SK-N-SH (cell line): ENCODE data around the gene SIRPA. TPM values are rescaled to one million over a fixed set of nuclear protein-coding genes. Genes with fewer than 3 reads are reported as not detected.

Experiments used
- CTCF ChIA-PET: fragments of 300-600, 350-600 bp; formaldehyde crosslinking; extraction: SDS; loops from one replicate; lab custom pipeline; 2021; lab: Yijun Ruan, JAX
- POLR2A ChIA-PET: fragments of 350-600 bp; sonication (Branson Sonifier 250); formaldehyde crosslinking; extraction: SDS; loops from one replicate; lab custom pipeline; 2020; ENCODE audit warnings: antibody characterized with exemption, inconsistent platforms; lab: Yijun Ruan, JAX
- DNase-seq: peaks from one replicate; pipeline ENCODE4 v3.0.0; 2012
- H2AFZ ChIP-seq: fragments of 200-600 bp; sonication (generic); 2 replicates; pipeline ENCODE4 v1.8.1; 2016; ENCODE audit warnings: antibody characterized with exemption, mild to moderate bottlenecking, low read depth
- H3F3A ChIP-seq: fragments of 200-600 bp; sonication (generic); replicated peaks from 2 replicates; pipeline ENCODE3; 2016; ENCODE audit warnings: antibody characterized with exemption, mild to moderate bottlenecking; ENCODE audit not compliant: insufficient read depth
- H3K27ac ChIP-seq, 2 experiments: fragments of 200-500 bp in 1 of 2; fragments of 200-600 bp in 1 of 2; sonication (Bioruptor generic) in 1 of 2; sonication (generic), shearing (Covaris generic) in 1 of 2; 2 replicates each; pipeline versions ENCODE4 v1.5.1 to v1.6.1; 2014 to 2016; ENCODE audit warnings: low read depth in 2 of 2, inconsistent platforms in 1 of 2, low read length in 1 of 2, mild to moderate bottlenecking in 1 of 2, mixed read lengths in 1 of 2
- H3K27me3 ChIP-seq: fragments of 200-600 bp; sonication (generic), shearing (Covaris generic); 2 replicates; pipeline ENCODE4 v1.6.1; 2016; ENCODE audit warnings: mixed run types; ENCODE audit not compliant: insufficient read depth
- H3K36me3 ChIP-seq, 2 experiments: fragments of 200-500 bp in 1 of 2; fragments of 200-600 bp in 1 of 2; sonication (Bioruptor generic) in 1 of 2; sonication (generic) in 1 of 2; replicated peaks in 1 of 2; 2 replicates each; pipeline versions ENCODE3 to v1.5.1; 2014 to 2016; ENCODE audit warnings: low read length in 1 of 2, mild to moderate bottlenecking in 1 of 2; ENCODE audit not compliant: insufficient read depth in 2 of 2, control insufficient read depth in 1 of 2
- H3K4me1 ChIP-seq, 2 experiments: fragments of 200-500 bp in 1 of 2; fragments of 200-600 bp in 1 of 2; sonication (Bioruptor generic) in 1 of 2; sonication (generic), shearing (Covaris generic) in 1 of 2; 2 replicates each; pipeline versions ENCODE4 v1.5.1 to v1.6.1; 2014 to 2016; ENCODE audit warnings: low read depth in 1 of 2, low read length in 1 of 2, mixed run types in 1 of 2; ENCODE audit not compliant: insufficient read depth in 2 of 2, control insufficient read depth in 1 of 2
- H3K4me2 ChIP-seq: fragments of 200-600 bp; sonication (generic), shearing (Covaris generic); 2 replicates; pipeline ENCODE4 v1.6.1; 2017; ENCODE audit warnings: mixed run types
- H3K4me3 ChIP-seq, 2 experiments: fragments of 200-500 bp in 1 of 2; fragments of 200-600 bp in 1 of 2; sonication (Bioruptor generic) in 1 of 2; sonication (generic), shearing (Covaris generic) in 1 of 2; 2 replicates each; pipeline versions ENCODE4 v1.5.1 to v1.8.1; 2014 to 2016; ENCODE audit warnings: low read depth in 2 of 2, inconsistent platforms in 1 of 2, low read length in 1 of 2, mild to moderate bottlenecking in 1 of 2, mixed read lengths in 1 of 2, moderate library complexity in 1 of 2
- H3K79me2 ChIP-seq: fragments of 200-600 bp; sonication (generic); 2 replicates; pipeline ENCODE4 v1.8.1; 2017; ENCODE audit warnings: mild to moderate bottlenecking; ENCODE audit not compliant: insufficient read depth
- H3K9ac ChIP-seq: fragments of 200-600 bp; sonication (generic); 2 replicates; pipeline ENCODE4 v1.6.1; 2017; ENCODE audit warnings: mixed run types
- H3K9me2 ChIP-seq: fragments of 200-600 bp; sonication (generic); 2 replicates; pipeline ENCODE4 v1.6.1; 2017; ENCODE audit warnings: mixed run types
- H3K9me3 ChIP-seq: fragments of 200-600 bp; sonication (generic); 2 replicates; pipeline ENCODE4 v1.6.1; 2017; ENCODE audit warnings: mixed run types, mild to moderate bottlenecking, moderate library complexity
- H4K20me1 ChIP-seq: fragments of 200-600 bp; sonication (generic); 2 replicates; pipeline ENCODE4 v1.6.1; 2017; ENCODE audit warnings: mild to moderate bottlenecking, mixed run types; ENCODE audit not compliant: insufficient read depth
- ELF1 ChIP-seq: IDR thresholded peaks from 2 replicates; pipeline ENCODE4 v1.4.0; 2012
- EP300 ChIP-seq, 2 experiments: IDR thresholded peaks; 2 replicates each; pipeline versions ENCODE4 v1.4.0 to v1.6.1; 2012; ENCODE audit warnings: borderline replicate concordance in 1 of 2, low read depth in 1 of 2, low read length in 1 of 2
- FOXJ3 ChIP-seq: sonication (generic); formaldehyde crosslinking; IDR thresholded peaks from 2 replicates; pipeline ENCODE4 v1.5.1; 2020; ENCODE audit warnings: mild to moderate bottlenecking, missing genetic modification reagents
- GATA2 ChIP-seq: sonication (generic); formaldehyde crosslinking; IDR thresholded peaks from 2 replicates; pipeline ENCODE4 v1.5.0; 2020; ENCODE audit warnings: mild to moderate bottlenecking, missing genetic modification reagents
- POLR2AphosphoS5 ChIP-seq: IDR thresholded peaks from 2 replicates; pipeline ENCODE4 v1.6.1; 2012; ENCODE audit warnings: low read depth, low read length
- RFX5 ChIP-seq: IDR thresholded peaks from 2 replicates; pipeline ENCODE4 v1.6.1; 2012; ENCODE audit warnings: mild to moderate bottlenecking, improper control_type of control experiment, low read length
- SIN3A ChIP-seq: IDR thresholded peaks from 2 replicates; pipeline ENCODE4 v1.6.1; 2012; ENCODE audit warnings: low read depth, mild to moderate bottlenecking, low read length, moderate library complexity, borderline replicate concordance
- WGBS: methylation state at CpG from one replicate; pipeline ENCODE4 v1.1.6; 2017; ENCODE audit warnings: low lambda C conversion rate; 5-methylcytosine and 5-hydroxymethylcytosine counted together
- polyA plus RNA-seq, 3 experiments: library from polyadenylated mRNA; depleted of rRNA; stranded (reverse); fragments of >200 nt; gene quantifications; 2 replicates each; pipeline ENCODE4 v1.2.3, GENCODE V29; 2012
- TF ChIP-seq, protein P1 (sequence below): IDR thresholded peaks from 2 replicates; pipeline ENCODE4 v1.4.0; 2012; ENCODE audit warnings: low read depth, borderline replicate concordance
- TF ChIP-seq, protein P2 (sequence below): IDR thresholded peaks from 2 replicates; pipeline ENCODE4 v1.4.0; 2012; ENCODE audit warnings: low read depth
- TF ChIP-seq, protein P3 (sequence below): fragments of 200-600 bp; sonication (generic); IDR thresholded peaks from 2 replicates; pipeline ENCODE4 v1.6.1; 2017; ENCODE audit warnings: antibody characterized with exemption, mild to moderate bottlenecking, moderate library complexity
- TF ChIP-seq, protein P4 (sequence below): IDR thresholded peaks from 2 replicates; pipeline ENCODE4 v1.4.0; 2012; ENCODE audit warnings: low read depth, borderline replicate concordance
- TF ChIP-seq, protein P5 (sequence below): fragments of 150-350 bp; IDR thresholded peaks from 2 replicates; pipeline ENCODE4 v1.6.1; 2017; ENCODE audit warnings: antibody characterized with exemption, low read length, low read depth, borderline replicate concordance

The SIRPA gene
- polyA plus RNA-seq, 1 of the 3 experiments (the other 2 are of a cell fraction), result 9.1 TPM

DNA sequence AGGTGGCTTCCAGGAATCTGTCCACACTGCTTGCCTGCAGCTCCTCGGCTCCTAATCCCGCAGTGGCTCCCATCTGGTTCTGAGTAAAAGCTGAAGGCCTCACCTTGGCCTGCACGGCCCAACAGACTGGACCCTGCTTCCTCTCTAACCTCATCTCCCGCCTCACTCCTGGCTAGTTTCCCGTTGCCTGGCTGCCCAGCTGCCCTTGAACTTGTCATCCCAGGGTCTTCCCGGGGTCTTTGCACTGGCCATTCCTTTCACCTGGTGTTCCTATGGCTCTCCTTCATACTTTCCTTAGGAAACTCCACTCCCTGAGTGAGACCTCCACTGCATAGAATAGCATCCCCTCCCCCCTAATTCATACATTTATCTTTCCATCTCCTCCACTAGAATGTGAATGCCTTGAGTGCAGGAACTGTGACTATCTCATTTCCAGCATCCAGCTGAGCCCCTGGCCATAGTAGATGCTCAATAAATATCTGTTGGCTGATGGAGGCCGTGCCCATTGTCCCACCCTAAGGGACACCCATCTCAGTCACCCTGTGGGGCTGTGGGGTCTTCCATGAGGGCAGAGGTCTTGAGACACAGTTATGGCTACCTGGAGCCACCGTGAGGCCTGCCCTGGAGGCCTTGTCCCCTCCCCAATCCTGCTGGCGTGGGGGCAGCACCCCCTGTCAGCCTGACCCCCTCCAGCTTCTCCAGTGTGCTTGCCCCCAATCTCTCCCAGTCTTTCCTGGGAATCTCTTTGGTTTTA lies 9.1 kb upstream of the SIRPA start:
- Histone ChIP-seq H3K4me1 (no peaks in the 10 kb centered on the region; a peak in 1 of 4 replicates), H3K4me2 (no peak overlapping the region), H2AFZ (no peak overlapping the region), H3K27me3 (no peaks in the 10 kb centered on the region), H3F3A (no peaks in the 10 kb centered on the region), H4K20me1 (no peaks in the 10 kb centered on the region), H3K27ac (no peak overlapping the region), H3K79me2 (no peaks in the 10 kb centered on the region), H3K36me3 (no peaks in the 10 kb centered on the region), H3K9me2 (no peaks in the 10 kb centered on the region), H3K9me3 (no peaks in the 10 kb centered on the region), H3K9ac (no peak overlapping the region), H3K4me3 (no peak overlapping the region)
- POLR2A ChIA-PET, result no interaction called here
- no peak for DNase-seq
- WGBS, result 89% methylated on average over 9 of the region's 9 CpGs
- CTCF ChIA-PET, result interaction anchor here (1.5 kb wide), 1 partner anchor 84 kb away, joined by 5 read pairs; no protein-coding TSS in a partner anchor
- TF ChIP-seq, protein P1, sequence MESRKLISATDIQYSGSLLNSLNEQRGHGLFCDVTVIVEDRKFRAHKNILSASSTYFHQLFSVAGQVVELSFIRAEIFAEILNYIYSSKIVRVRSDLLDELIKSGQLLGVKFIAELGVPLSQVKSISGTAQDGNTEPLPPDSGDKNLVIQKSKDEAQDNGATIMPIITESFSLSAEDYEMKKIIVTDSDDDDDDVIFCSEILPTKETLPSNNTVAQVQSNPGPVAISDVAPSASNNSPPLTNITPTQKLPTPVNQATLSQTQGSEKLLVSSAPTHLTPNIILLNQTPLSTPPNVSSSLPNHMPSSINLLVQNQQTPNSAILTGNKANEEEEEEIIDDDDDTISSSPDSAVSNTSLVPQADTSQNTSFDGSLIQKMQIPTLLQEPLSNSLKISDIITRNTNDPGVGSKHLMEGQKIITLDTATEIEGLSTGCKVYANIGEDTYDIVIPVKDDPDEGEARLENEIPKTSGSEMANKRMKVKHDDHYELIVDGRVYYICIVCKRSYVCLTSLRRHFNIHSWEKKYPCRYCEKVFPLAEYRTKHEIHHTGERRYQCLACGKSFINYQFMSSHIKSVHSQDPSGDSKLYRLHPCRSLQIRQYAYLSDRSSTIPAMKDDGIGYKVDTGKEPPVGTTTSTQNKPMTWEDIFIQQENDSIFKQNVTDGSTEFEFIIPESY, result no peak
- TF ChIP-seq GATA2, result no peak
- TF ChIP-seq, protein P2, sequence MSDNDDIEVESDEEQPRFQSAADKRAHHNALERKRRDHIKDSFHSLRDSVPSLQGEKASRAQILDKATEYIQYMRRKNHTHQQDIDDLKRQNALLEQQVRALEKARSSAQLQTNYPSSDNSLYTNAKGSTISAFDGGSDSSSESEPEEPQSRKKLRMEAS, result no peak

DNA sequence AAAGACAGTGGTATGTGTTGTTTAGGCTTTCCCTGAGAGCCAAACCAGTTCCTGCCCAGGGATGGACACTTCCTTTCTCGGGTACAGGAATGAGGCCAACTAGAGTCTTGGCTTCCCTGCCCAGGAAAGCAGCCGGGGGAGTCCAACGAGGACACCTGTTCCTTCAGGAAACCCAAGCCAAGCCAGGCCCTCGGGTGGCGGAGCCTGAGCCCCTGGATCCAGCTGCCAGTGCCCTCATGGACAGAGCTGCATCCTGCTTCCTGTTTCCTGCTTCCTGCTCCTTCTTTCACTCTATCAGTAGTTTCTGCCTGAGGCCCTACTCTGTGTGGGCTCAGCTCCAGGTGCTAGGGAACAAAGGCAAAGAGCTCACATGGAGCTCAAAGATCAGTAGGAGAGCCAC lies 7.9 kb upstream of the SIRPA start:
- H3K36me3 ChIP-seq, result no peaks in the 10 kb centered on the region
- no peaks in the 10 kb centered on the region; a peak in 1 of 4 replicates for H3K4me1 ChIP-seq
- no peak overlapping the region for H3K9ac ChIP-seq
- ChIA-PET POLR2A (no interaction called here), CTCF (interaction anchor here (0.7 to 1.7 kb wide), 3 partner anchors 10 to 85 kb away, joined by 3 to 5 read pairs (median 4); no protein-coding TSS in a partner anchor)
- TF ChIP-seq, protein P3, sequence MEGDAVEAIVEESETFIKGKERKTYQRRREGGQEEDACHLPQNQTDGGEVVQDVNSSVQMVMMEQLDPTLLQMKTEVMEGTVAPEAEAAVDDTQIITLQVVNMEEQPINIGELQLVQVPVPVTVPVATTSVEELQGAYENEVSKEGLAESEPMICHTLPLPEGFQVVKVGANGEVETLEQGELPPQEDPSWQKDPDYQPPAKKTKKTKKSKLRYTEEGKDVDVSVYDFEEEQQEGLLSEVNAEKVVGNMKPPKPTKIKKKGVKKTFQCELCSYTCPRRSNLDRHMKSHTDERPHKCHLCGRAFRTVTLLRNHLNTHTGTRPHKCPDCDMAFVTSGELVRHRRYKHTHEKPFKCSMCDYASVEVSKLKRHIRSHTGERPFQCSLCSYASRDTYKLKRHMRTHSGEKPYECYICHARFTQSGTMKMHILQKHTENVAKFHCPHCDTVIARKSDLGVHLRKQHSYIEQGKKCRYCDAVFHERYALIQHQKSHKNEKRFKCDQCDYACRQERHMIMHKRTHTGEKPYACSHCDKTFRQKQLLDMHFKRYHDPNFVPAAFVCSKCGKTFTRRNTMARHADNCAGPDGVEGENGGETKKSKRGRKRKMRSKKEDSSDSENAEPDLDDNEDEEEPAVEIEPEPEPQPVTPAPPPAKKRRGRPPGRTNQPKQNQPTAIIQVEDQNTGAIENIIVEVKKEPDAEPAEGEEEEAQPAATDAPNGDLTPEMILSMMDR, result no peak
- TF ChIP-seq FOXJ3, result no peak
- TF ChIP-seq POLR2AphosphoS5, result no peak
- TF ChIP-seq, protein P4, sequence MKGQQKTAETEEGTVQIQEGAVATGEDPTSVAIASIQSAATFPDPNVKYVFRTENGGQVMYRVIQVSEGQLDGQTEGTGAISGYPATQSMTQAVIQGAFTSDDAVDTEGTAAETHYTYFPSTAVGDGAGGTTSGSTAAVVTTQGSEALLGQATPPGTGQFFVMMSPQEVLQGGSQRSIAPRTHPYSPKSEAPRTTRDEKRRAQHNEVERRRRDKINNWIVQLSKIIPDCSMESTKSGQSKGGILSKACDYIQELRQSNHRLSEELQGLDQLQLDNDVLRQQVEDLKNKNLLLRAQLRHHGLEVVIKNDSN, result no peak
- TF ChIP-seq EP300 (IDR thresholded peaks at IDR 0.05; ENCODE audit: borderline replicate concordance in 1 of 2, low read depth in 1 of 2, low read length in 1 of 2), result no peak
- no peak for TF ChIP-seq SIN3A
- TF ChIP-seq RFX5, result no peak
- TF ChIP-seq, protein P5, sequence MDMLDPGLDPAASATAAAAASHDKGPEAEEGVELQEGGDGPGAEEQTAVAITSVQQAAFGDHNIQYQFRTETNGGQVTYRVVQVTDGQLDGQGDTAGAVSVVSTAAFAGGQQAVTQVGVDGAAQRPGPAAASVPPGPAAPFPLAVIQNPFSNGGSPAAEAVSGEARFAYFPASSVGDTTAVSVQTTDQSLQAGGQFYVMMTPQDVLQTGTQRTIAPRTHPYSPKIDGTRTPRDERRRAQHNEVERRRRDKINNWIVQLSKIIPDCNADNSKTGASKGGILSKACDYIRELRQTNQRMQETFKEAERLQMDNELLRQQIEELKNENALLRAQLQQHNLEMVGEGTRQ, result no peak
- no peak for TF ChIP-seq ELF1
- H3K4me2 ChIP-seq, result no peak overlapping the region
- 100% methylated on average over 1 of the region's 5 CpGs for WGBS
- no peaks in the 10 kb centered on the region for H4K20me1 ChIP-seq
- H3K4me3 ChIP-seq, result no peak overlapping the region
- DNase-seq, result no peak
- H3K9me2 ChIP-seq, result no peaks in the 10 kb centered on the region
- no peaks in the 10 kb centered on the region for H3F3A ChIP-seq
- no peaks in the 10 kb centered on the region for H3K9me3 ChIP-seq
- H2AFZ ChIP-seq, result no peak overlapping the region
- H3K27ac ChIP-seq, result no peak overlapping the region
- H3K27me3 ChIP-seq, result no peaks in the 10 kb centered on the region
- no peaks in the 10 kb centered on the region for H3K79me2 ChIP-seq
